Cardiac fibroblast (primary cell): Measurements from ENCODE around the gene FNDC3B.
A peak's percentile ranks its signal among the peaks of the same experiment; 100 is the strongest.

Source experiments
- DNase-seq, 2 donors: peaks; one replicate each; pipeline versions ENCODE4 v3.0.0 to v3.0.0-alpha.2; 2010; ENCODE audit warnings: low read depth in 2 of 2
- H3K4me3 ChIP-seq, 2 donors: replicated peaks in 1 of 2; 1 replicate in 1 of 2; 2 replicates in 1 of 2; pipeline ENCODE4 v1.5.1; 2011; ENCODE audit warnings: low read depth in 2 of 2, low read length in 2 of 2, mild to moderate bottlenecking in 2 of 2, moderate library complexity in 1 of 2
- CTCF ChIP-seq: IDR thresholded peaks from one replicate; pipeline ENCODE4 v1.5.1; 2011; ENCODE audit warnings: low read depth, mild to moderate bottlenecking, low read length, inconsistent platforms

FNDC3B gene

DNA sequence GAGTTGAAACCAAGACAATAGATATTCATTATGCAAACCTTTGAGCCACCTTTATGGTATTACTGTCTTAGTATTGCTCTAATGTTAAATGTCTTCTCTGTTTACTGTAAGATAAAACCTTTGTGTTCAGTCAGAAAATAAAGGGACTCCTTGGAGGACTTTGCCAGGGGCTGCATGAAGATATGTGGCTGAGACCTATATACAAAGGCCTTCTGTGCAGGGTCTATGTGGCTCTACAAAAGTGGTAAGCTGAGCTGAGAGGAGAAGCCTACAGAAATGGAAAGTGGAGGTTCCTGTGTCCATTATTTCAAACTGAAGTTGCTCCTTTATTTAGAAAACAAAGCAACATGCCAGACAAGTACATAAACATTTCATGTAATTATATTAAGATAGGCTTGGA, 131.5 kb downstream of the FNDC3B start:
- no peak overlapping the region for H3K4me3 ChIP-seq
- no peak for TF ChIP-seq CTCF
- no peak for DNase-seq

DNA sequence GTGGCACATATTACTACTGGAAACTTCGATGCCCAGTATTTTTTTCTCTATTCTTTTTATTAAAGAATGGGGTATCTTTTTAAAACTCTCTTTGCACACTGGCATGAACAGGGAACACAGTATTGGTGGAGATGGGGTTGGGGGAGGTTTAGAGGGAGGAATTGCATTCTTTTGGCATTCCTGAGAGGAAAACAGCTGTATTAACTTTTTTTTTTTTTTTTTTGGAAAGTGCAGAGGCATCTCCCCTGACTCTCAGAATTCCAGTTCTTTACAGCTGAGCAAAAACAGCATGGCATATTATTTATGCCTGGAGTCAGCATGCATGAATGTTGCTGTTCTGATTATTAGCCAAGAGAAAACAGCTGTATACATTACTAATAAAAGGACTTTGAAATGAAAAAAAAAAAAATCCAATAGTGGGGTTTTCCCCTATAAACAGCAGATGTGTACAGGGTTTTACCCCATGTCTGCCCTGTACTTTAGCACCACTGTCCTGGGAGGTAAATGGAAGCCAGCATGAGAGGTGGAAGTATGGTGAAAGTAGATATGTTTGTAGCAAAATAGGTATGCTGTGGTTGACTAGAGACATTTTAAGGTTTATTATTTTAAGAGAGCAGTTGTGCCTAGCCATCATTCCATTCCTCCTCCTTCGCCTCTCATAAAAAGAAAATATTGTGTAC, 132.2 kb downstream of the FNDC3B start:
- H3K4me3 ChIP-seq: no peak overlapping the region
- TF ChIP-seq CTCF: no peak
- peak; percentile 43 to 46 for DNase-seq

DNA sequence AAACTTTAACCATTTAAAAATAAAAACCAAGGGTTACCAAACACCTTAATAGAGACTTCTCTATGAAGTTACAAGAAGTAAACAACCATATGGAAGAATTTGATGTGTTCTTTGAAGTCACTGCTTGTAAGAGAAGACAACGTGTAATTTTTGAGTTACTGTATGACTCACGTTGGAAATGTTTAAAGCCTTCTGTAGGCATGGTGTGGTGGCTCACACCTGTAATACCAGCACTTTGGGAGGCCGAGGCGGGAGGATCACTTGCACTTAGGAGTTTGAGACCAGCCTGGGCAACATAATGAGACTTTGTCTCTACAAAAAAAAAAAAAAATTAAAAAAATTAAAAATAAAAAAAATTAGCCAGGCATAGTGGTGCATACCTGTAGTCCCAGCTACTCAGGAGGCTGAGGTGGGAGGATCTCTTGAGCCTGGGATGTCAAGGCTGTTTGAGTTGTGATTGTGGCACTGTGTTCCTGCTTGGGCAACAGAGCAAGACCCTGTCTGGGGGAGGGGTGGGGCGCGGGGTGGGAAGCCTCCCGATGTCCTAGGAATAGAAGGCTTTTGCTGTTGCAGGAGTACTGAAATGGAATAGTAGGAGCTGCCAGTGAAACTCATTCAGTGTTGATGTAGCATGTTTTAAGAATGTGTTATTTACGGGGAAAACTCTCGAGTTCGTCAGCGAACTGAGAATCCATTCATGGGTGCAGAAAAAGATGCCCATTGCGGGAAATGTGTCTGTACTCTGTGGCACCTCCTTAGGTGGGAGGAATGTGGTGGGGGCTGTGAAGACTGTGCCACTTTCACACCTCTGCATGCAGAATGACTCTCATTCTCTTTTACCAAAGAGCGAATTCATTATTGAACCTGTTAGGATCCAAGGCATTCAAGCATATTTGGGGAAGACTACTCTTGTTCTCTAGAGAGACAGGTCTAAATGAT, 134.2 kb downstream of the FNDC3B start:
- H3K4me3 ChIP-seq: no peak overlapping the region
- DNase-seq: peak in 1 of 2 donors; percentile 43
- no peak for TF ChIP-seq CTCF

DNA sequence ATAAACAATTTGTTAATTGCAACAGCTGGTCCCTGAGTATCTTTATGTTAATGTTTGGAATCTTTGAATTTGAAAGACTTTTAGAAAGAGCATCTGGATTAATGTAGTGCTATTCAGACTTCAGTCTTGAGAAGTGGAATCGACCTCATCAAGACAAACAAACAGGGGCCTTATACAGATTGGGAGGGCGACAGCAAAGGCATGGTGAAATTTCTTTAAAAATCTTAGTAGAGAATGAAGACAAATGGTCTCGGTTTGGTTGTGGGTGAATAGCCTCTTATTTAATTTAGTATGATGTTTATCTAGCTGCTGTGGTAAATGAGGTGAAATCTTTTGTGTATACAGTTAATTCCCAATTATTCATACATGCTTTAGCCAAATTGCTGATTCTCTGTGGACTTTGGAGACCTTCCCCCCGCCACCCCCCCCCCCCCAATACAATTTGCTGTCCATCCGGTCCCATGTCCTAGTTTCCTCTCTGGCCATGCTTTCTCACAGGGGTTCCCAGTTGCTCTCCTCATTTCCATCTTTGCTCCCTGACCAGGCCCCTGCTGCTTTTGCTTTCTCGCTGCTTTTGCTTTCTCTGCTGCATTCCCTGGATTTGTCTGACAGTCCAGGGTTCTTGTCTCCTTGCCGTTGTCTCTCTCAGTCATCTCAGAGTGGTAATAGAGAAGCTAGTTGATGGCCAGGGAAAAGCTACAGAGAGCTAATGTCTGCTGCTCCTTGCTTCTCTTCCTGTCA, 135.3 kb downstream of the FNDC3B start:
- no peak for DNase-seq
- H3K4me3 ChIP-seq: no peak overlapping the region
- TF ChIP-seq CTCF: no peak

DNA sequence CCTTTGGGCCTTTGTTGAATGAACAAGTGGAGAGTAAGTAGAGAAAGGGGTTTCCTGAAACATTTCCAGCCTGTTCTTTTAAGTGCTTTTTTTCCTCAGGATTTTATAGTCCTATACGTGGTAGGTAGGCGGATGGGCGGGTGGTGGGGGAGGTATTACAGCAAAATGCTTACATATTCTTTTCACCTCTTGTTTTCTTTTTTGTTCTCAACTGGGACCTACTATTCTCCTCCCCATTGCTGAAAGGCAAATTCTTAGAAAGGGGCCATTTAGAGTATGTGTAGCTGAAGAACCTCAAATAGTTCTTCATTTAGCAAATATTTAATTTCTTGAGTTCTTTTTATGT, 135.8 kb downstream of the FNDC3B start:
- DNase-seq: no peak
- no peak for TF ChIP-seq CTCF
- H3K4me3 ChIP-seq: no peak overlapping the region

DNA sequence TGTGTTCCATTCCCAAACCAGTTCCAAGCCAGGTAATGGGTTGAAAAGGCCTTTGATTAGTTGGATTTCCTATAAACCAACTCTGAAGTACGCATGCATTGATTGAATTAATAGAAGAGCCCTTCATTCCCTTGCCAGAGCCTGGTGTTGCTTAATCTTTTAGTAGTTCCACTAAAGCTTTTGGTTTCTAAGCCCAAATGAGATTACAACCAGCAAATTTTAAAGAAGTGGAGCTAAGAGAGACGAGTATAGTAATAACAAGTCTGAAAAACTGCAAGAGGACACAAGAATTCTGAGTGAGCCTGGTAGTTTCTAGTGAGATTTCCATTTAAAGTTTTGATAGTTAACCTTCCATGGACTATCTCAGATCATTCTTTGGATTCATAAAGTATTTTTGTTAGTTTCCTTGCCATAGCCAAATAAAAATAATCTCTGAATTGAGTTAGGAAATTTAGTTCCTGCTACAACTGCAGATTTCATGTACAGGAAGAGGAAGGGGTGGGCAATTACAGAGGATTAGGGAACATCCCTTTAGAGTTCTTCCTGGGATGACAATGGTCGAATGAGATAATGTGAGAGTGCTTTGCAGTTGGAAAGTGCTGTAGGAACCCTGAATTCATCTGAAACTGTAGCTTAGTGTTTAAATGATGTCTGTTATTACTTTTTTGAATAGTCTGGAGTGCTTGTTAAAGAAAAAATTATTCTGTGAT, 136.8 kb downstream of the FNDC3B start:
- DNase-seq: no peak
- no peak overlapping the region for H3K4me3 ChIP-seq
- TF ChIP-seq CTCF: no peak
